ENCODE data around the gene ANKRD2.

DNA sequence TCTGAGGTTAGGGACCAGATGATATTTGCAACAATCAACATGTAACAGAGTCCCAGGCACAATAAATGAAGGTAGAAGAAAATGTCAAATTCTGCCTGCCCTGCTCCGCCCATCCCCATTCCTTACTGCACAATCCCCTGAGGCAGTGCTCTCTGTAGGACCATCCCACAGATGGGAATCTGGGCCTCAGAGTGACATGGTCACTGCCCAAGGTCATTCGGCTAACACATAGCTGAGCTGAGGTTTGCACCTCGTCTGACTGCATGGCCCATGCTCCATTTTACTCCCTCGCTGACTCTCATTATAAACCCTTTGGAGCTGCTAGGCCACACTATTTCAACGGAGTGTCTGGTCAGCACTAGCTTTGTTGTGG is 12.8 kb downstream of the ANKRD2 start:
- TF ChIP-seq, protein P1, sequence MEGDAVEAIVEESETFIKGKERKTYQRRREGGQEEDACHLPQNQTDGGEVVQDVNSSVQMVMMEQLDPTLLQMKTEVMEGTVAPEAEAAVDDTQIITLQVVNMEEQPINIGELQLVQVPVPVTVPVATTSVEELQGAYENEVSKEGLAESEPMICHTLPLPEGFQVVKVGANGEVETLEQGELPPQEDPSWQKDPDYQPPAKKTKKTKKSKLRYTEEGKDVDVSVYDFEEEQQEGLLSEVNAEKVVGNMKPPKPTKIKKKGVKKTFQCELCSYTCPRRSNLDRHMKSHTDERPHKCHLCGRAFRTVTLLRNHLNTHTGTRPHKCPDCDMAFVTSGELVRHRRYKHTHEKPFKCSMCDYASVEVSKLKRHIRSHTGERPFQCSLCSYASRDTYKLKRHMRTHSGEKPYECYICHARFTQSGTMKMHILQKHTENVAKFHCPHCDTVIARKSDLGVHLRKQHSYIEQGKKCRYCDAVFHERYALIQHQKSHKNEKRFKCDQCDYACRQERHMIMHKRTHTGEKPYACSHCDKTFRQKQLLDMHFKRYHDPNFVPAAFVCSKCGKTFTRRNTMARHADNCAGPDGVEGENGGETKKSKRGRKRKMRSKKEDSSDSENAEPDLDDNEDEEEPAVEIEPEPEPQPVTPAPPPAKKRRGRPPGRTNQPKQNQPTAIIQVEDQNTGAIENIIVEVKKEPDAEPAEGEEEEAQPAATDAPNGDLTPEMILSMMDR (IDR thresholded peaks at IDR 0.05) = no peak
- no peak for TF ChIP-seq POLR2A (IDR thresholded peaks at IDR 0.05)
- TF ChIP-seq EP300 (IDR thresholded peaks at IDR 0.05) = no peak
- no peak for TF ChIP-seq POLR2AphosphoS5 (IDR thresholded peaks at IDR 0.05)
